ENCODE measurements around the gene UBE2H.
A peak's percentile ranks its signal among the peaks of the same experiment; 100 is the strongest.
"Not testable (repeated sequence)": the region's sequence is repeated elsewhere in the genome, so short reads cannot be mapped to it uniquely, and the experiment has no call there.

UBE2H gene

DNA sequence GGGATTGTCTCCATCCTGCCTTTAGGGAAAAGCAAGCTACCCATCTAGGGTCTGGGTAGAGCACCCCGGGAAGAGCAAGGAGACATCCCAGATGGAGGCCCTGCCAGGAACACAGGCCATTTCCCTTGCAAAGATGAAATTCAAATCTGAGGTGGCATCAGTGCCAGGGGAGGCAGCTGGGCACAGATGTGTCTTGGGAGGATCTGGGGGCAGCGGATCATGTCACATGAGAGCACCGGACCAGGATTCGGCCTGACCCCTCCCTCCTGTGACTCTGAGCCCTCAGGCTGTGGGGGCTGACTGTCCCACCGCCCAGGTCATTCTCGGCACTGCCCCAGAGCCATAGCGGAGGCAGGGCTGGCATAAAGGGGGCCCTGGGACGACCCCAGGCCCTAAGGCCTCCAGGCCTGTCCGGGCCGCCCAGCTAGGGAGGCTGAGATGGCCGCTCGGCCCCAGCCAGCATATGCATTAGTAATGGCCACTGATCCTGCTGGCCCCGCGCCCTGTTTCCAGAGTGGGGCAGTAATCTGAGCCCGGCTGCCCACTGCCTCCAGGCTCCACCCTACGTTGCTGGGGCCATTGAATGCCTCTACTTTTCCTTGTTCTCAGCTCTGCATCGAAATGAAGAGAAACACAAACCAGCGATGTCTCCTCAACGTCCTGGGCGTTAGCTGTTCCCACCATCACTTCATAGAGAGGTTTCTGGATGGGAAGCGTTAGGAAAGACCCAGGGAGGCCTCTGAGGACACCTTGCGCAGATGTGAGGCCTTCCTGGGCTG, 148.5 kb downstream of the UBE2H start:
- H3K27ac Mint-ChIP-seq, result no peak overlapping the region
- no peak overlapping the region for H3K4me3 Mint-ChIP-seq
- peaks cover 20% of the 10 kb centered on the region for H3K27me3 Mint-ChIP-seq
- CTCF ChIA-PET, result interaction anchor here (1.1 kb wide), 1 partner anchor 21 kb away, joined by 3 read pairs; no protein-coding TSS in a partner anchor
- DNase-seq, result no peak
- no peaks in the 10 kb centered on the region for H3K36me3 Mint-ChIP-seq
- H3K4me1 Mint-ChIP-seq, result no peaks in the 10 kb centered on the region
- no peaks in the 10 kb centered on the region for H3K9me3 Mint-ChIP-seq

DNA sequence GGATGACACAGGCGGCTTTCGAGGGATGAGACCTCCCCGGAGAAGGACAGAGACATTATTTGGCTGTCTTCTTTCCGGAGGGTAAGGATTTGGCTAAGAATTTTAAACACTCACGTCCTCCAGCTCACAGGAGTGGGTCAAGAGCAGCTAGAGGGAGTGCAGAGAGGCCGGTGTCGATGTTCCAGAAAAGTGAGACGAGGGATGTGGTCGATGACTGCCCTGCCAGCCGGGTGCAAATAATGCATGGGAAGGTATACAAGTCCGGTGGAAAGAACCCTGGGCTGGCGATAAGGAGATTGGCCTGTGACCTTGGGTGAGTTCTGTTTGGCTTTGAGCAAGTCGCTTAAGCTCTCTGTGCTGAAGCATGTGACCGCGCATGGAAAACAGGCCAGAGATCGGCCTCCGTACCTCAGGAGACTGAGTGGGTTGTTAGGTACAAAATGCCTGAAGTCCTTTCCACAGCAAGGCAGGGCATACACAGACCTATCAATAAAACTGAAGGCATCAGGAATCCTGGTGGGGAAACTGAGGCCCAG, 149.1 kb downstream of the UBE2H start:
- no peak overlapping the region for H3K4me3 Mint-ChIP-seq
- CTCF ChIA-PET, result interaction anchor here (1.1 kb wide), 1 partner anchor 22 kb away, joined by 3 read pairs; no protein-coding TSS in a partner anchor
- peaks cover 20% of the 10 kb centered on the region for H3K27me3 Mint-ChIP-seq
- H3K36me3 Mint-ChIP-seq, result no peaks in the 10 kb centered on the region
- H3K27ac Mint-ChIP-seq, result no peak overlapping the region
- no peaks in the 10 kb centered on the region for H3K4me1 Mint-ChIP-seq
- DNase-seq, result no peak
- no peaks in the 10 kb centered on the region for H3K9me3 Mint-ChIP-seq

DNA sequence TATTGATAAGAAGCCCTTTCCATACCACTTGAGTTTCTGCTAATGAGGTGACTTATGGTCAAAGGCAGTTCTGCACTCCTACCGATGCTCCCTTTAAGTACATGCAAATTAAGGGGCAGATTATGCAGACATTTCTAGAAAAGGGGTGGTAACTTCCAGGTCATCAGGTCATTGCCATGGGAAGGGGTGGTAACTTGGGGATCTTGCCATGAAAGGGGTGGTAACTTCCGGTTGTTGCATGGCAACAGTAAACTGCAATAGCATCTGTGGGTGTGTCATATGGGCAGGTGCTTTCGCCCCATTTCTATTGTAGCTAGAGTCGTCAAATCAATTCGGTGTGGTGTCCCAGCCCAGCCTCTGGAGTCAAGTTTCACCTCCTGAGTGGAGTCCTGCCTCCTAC, 150.9 kb downstream of the UBE2H start:
- Mint-ChIP-seq H3K9me3 (no peaks in the 10 kb centered on the region), H3K4me1 (no peaks in the 10 kb centered on the region), H3K27ac (no peak overlapping the region), H3K27me3 (peaks cover 20% of the 10 kb centered on the region), H3K36me3 (no peaks in the 10 kb centered on the region), H3K4me3 (no peak overlapping the region)
- no peak for DNase-seq
- CTCF ChIA-PET, result no interaction called here

DNA sequence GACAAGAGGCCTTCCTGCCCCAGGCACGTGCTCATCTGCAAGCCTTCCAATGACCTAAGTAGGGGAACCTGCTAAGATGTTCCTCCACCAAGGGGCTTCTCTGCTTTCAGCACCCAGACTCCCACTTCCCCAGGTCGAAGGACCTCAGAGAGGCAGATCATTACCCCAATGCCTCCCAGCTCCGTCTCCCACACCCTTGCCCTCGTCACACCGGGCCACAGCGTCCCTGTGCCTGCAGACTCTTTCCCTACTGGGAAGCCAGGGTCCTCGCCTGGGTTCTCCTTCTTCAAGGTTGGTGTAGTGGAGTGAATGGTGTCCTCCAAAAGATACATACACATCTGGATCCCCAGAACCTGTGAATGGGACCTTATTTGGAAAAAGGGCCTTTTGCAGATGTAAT, 151.9 kb downstream of the UBE2H start:
- DNase-seq, result no peak
- Mint-ChIP-seq H3K36me3 (no peaks in the 10 kb centered on the region), H3K27me3 (peaks cover 25% of the 10 kb centered on the region), H3K27ac (no peak overlapping the region), H3K9me3 (no peaks in the 10 kb centered on the region), H3K4me3 (no peak overlapping the region), H3K4me1 (no peaks in the 10 kb centered on the region)
- CTCF ChIA-PET, result no interaction called here

DNA sequence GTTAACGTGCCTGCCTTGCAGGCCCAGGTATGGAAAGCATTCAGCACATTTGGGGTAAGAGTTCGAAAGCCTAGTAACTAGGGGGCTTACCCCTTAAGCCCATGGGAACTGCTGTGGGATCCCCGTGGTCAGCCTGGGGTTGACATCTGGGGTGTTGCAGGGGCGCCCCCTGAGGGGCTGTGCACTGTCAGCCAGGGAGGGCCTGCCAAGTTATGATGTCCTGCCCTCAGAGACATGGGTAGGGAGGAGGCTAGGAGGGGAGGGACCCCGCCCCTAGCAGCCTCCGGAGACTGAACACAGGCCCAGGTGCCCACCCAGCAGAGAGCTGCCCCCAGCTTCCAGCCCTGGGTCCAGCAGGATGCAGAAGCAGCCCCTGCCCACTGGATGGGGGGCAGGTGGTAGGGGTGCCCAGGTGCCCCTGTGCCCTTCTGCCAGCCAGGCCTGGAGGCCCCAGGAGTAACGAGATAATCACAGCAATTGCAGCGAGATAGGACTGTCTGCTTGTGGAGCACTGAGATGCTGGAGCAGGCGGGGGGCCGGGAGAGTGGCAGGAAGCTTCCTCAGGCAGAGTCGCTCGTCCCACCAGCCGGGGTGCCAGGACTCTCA, 153.3 kb downstream of the UBE2H start:
- Mint-ChIP-seq H3K4me3 (no peak overlapping the region), H3K36me3 (no peaks in the 10 kb centered on the region), H3K9me3 (no peaks in the 10 kb centered on the region), H3K4me1 (no peaks in the 10 kb centered on the region), H3K27me3 (peaks cover 29% of the 10 kb centered on the region), H3K27ac (no peak overlapping the region)
- CTCF ChIA-PET, result interaction anchor here (0.6 kb wide), 1 partner anchor 24 kb away, joined by 3 read pairs; no protein-coding TSS in a partner anchor
- no peak for DNase-seq

DNA sequence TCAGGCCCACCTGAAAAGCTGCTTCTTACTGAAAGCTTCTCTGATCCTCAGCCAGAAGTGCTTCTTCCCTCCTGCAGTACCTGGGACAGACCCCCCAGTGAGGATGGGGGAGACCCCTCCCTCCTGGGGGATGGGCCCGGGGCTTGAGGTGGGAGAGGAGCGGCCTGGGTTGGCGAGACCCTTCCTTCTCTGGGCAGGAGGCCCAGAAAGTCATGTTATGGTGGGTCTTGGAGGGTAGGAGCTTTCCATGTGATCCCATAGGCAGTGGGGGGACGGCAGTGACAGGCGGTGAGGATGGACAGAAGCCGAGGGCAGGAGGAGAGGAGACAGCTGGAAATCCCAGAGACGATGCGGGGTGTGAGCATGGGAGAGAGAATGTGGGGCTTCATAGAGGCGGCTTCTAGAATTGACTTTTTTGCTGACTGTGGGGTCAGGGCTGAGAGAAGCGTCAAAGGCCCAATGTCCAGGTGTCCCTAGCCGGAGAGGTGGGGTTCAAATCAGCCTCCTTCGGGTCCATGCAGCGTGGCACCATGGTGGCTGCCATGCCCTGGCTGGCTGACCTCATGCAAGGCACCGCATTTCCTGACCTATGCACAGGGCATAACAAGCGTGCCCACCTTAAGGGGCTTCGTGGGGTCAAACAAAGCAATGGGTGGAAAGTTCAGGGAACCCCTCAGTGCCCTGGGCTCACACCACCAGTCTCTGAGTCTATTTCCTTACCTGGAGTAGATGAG, 154.0 kb downstream of the UBE2H start:
- Mint-ChIP-seq H3K27me3 (peaks cover 29% of the 10 kb centered on the region), H3K27ac (no peak overlapping the region), H3K36me3 (no peaks in the 10 kb centered on the region), H3K4me3 (no peak overlapping the region), H3K9me3 (no peaks in the 10 kb centered on the region), H3K4me1 (no peaks in the 10 kb centered on the region)
- CTCF ChIA-PET, result no interaction called here
- DNase-seq, result no peak

DNA sequence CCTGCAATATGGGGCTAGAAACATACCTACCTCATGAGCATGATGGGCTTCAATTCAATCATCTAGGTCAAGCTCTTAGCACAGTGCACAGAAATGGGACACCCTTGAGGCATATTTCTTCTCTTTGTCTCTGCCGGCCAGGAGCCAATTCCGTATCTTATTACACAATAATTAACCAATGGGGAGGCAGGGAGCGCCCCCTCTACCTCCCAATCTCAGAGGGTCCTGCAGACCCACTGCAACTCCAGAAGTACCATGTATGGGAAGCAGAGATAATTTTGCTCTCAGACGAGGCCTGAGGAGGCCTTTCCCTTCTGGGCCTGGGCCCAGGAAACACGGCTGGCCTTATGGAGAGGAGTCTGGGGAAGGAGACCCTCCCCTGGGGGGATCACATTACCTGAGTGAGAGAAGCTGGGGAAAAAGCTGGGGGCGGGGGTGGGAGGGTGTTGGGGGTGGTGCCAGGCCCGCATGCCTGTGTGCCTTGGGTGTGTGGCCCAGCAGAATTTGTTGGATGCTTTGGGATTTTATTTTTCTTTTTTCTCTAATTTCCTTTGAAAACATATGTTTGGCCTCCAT, 155.5 kb downstream of the UBE2H start:
- H3K4me3 Mint-ChIP-seq, result no peak overlapping the region
- no peaks in the 10 kb centered on the region for H3K36me3 Mint-ChIP-seq
- no peaks in the 10 kb centered on the region for H3K4me1 Mint-ChIP-seq
- H3K27me3 Mint-ChIP-seq, result peaks cover 31% of the 10 kb centered on the region
- H3K27ac Mint-ChIP-seq, result no peak overlapping the region
- no peak for DNase-seq
- no peaks in the 10 kb centered on the region for H3K9me3 Mint-ChIP-seq
- CTCF ChIA-PET, result interaction anchor here (1.5 kb wide), 1 partner anchor 27 kb away, joined by 4 read pairs; no protein-coding TSS in a partner anchor

DNA sequence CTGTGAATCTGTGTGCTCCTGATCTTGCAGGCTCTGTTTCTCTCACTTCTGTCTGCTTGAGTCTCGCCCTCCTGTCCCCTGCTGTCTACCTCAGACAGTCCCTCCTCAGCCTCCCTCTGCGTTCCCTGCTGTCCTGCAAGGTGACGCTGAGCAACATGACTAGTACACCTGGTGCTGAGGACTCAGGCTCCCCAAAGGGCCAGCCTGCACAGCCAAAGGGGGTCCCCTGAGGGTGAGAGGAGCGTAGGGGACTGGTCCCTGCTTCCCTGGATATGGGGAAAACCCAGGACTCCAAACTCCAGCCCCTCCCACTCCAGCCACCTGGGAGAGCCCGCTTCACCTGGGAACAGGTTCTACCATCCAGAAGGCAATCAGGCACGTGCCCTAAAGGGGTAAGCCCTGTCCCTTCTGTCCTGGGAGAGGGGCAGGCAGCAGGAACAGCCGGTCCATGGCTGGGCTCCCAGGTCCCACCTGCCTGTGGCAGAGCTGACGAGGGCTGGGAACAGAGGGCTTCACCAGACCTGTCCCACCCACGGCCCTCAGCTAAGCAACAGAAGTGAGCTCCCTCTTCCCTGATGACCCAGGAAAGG, 156.5 kb downstream of the UBE2H start:
- H3K27me3 Mint-ChIP-seq, result peaks cover 29% of the 10 kb centered on the region
- no peaks in the 10 kb centered on the region for H3K4me1 Mint-ChIP-seq
- no peak for DNase-seq
- CTCF ChIA-PET, result no interaction called here
- no peak overlapping the region for H3K27ac Mint-ChIP-seq
- H3K4me3 Mint-ChIP-seq, result no peak overlapping the region
- H3K36me3 Mint-ChIP-seq, result no peaks in the 10 kb centered on the region
- H3K9me3 Mint-ChIP-seq, result no peaks in the 10 kb centered on the region

DNA sequence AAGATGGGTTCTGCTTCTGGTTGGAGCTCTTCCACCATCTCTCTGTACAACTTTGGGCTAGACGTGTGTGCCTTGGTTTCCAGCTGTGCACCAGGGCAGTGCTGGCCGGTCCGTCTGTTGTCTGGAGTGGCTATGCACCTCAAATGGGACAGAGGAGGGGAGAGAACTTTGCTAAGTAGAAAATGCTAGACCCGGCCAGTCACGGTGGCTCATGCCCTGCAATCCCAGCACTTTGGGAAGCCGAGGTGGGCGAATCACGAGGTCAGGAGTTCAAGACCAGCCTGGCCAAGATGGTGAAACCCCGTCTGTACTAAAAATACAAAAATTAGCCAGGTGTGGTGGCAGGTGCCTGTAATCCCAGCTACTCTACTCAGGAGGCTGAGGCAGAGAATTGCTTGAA, 158.3 kb downstream of the UBE2H start:
- DNase-seq, CTCF ChIA-PET, H3K4me1 Mint-ChIP-seq, H3K4me3 Mint-ChIP-seq, H3K36me3 Mint-ChIP-seq, H3K9me3 Mint-ChIP-seq: not testable (repeated sequence)
- H3K27me3 Mint-ChIP-seq, result peaks cover 38% of the 10 kb centered on the region
- H3K27ac Mint-ChIP-seq, result peak overlapping the region; percentile 63

DNA sequence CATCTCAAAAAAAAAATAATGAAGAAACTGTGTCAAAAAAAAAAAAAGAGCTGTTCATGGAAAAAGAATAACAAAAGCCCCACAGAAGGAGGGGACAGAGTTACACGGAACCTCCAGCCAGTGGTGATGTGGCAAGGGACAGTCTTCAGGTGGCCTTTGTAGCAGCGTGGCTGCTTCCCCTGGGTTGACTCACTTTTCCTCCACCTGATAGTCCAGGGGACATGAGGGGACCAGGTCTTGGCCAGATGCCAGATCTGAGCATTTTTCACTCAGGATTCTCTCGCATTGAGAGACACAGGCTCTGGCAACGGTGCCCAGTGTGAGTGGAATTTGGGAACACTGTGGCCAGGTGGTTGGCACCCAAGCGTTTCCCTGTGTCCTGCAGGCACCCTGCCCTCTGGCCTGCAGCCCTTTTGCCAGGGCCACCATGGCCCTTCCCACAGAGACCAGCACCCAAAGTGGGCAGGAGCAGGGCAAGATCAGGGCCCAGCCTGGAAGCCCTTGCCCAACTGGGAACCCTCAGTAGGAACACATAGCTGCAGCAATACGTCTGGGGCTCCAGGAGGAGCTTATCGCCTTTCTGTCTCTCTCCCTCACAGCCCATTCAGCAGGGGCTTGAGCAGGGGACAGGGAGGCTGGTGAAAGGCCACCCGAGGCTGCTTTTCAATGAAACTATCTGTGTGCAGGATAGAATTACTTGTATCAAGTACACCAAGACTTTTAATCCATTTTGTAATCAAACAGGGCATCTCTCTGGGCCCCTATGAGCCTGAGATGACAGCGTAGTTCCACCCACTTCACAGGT, 159.1 kb downstream of the UBE2H start:
- no peaks in the 10 kb centered on the region for H3K4me1 Mint-ChIP-seq
- no peak for DNase-seq
- H3K27ac Mint-ChIP-seq, result no peak overlapping the region
- H3K4me3 Mint-ChIP-seq, result no peak overlapping the region
- H3K36me3 Mint-ChIP-seq, result no peaks in the 10 kb centered on the region
- peaks cover 45% of the 10 kb centered on the region for H3K27me3 Mint-ChIP-seq
- CTCF ChIA-PET, result no interaction called here
- H3K9me3 Mint-ChIP-seq, result no peaks in the 10 kb centered on the region

DNA sequence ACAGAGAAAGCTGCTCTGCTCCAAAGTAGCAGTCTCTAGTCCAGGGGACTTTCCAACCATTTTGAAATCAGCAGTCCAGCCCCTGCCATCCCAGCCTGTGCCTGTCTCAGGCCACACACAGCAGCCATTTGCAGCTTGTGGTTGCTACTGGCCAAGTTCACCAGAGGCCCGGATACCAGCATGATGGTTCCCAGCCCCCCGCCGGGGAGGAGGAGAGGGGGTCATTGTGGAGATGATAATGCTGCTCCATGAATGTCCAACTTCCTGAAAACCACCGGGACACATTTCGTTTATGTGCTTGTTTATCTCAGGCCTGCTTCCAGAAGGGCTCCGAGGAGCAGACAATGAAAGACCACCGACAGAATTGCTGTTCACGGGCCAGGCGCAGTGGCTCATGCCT, 160.0 kb downstream of the UBE2H start:
- no peaks in the 10 kb centered on the region for H3K36me3 Mint-ChIP-seq
- no peaks in the 10 kb centered on the region for H3K4me1 Mint-ChIP-seq
- H3K27me3 Mint-ChIP-seq, result peaks cover 55% of the 10 kb centered on the region
- no peak overlapping the region for H3K4me3 Mint-ChIP-seq
- H3K27ac Mint-ChIP-seq, result no peak overlapping the region
- CTCF ChIA-PET, result interaction anchor here (0.9 kb wide), 2 partner anchors 13 to 32 kb away, joined by 3 read pairs; no protein-coding TSS in a partner anchor
- no peak for DNase-seq
- no peaks in the 10 kb centered on the region for H3K9me3 Mint-ChIP-seq

DNA sequence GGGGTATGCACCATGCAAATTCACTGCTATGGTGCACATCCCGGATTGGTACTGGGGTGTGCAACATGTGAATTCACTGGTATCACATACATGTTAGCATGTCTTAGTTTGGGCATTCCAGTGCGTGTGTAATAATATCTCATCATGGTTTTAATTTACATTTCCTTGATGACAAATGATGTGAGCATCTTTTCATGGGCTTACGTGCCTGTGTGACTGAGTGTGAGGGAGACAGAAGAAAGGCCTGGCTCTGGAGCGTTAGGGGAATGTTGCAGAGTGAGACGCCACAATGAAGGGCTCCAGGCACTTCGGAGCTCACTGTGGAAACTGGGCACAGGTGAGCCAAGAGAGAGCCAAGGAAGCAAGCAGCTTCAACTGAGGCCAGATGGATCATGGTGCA, 162.6 kb downstream of the UBE2H start:
- Mint-ChIP-seq H3K4me3 (no peak overlapping the region), H3K27me3 (peaks cover 74% of the 10 kb centered on the region), H3K9me3 (no peaks in the 10 kb centered on the region), H3K36me3 (no peaks in the 10 kb centered on the region), H3K4me1 (peaks cover 14% of the 10 kb centered on the region), H3K27ac (no peak overlapping the region)
- CTCF ChIA-PET, result no interaction called here
- no peak for DNase-seq

DNA sequence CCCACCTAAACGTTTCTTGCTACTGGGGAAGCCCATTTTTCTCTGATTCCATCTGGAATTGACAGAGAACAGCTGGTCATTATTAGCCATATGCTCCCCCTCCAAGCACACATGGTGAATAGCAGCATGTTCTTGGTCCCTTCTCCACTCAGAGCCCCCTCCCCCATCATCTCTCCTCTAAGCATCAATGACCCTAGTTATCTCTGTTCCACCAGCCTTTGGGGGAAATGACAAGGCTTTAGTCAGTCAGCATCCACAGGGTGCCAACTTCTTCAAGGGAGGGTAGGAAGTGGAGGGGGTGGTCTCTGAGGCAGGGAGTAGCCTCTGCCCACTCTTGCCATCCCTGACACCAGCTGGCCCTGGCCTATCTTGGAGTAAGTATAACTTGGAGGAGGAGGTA, 163.1 kb downstream of the UBE2H start:
- H3K4me1 Mint-ChIP-seq, result peaks cover 18% of the 10 kb centered on the region

More for the DNA sequence above, 163.1 kb downstream of the UBE2H start:
- H3K27me3 Mint-ChIP-seq, result peaks cover 77% of the 10 kb centered on the region
- no peaks in the 10 kb centered on the region for H3K36me3 Mint-ChIP-seq
- H3K9me3 Mint-ChIP-seq, result no peaks in the 10 kb centered on the region
- DNase-seq, result no peak
- no peak overlapping the region for H3K4me3 Mint-ChIP-seq
- H3K27ac Mint-ChIP-seq, result no peak overlapping the region
- CTCF ChIA-PET, result no interaction called here
